OCI-LY3 (cell line): Measurements from ENCODE around the gene NAA10.

Experiments
- CTCF ChIP-seq: fragments of 200-600, 300-600 bp; sonication (generic); IDR thresholded peaks from 2 replicates; pipeline ENCODE4 v1.5.1; 2014; ENCODE audit warnings: antibody characterized with exemption, low read length, low read depth
- EZH2phosphoT487 ChIP-seq: fragments of 200-600 bp; shearing (Covaris generic); IDR thresholded peaks from 2 replicates; pipeline ENCODE4 v1.6.1; 2018; ENCODE audit warnings: antibody characterized with exemption, mixed run types, low read depth

DNA sequence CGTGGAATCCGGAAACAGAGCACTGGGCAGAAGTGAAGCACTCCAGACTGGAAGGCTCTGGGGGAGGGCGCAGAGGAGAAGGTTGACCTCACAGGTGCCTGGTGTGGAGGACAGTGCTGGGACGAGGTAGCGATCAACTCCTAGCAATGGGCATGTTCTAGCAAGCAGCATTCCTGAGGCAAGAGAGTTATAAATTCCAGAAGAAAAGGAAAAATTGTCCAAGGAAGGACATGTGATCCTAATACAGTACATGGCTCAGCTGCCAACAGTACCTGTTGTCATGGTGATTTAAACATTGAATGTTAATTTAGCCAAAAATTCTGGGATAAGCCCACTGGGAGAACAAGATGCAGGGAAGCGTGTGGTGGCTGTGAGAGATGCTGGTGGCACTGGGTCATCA lies 17.0 kb downstream of the NAA10 start:
- no peak for TF ChIP-seq CTCF
- TF ChIP-seq EZH2phosphoT487: no peak
